GM13977 (cell line): ENCODE data around the gene C9orf78.

Experiments
- DNase-seq: peaks from one replicate; pipeline ENCODE4 v3.0.0; 2012; ENCODE audit warnings: low spot score
- in situ Hi-C: fragments of 300-500 bp; cut with MboI; formaldehyde crosslinking; loops from one replicate; pipeline ENCODE4 v1.12.0; 2022; ENCODE audit warnings: low sequenced_read_pairs, low pct_unique_long_range_greater_than_20kb, mixed read lengths, inconsistent platforms; ENCODE audit not compliant: unreplicated experiment
- TF ChIP-seq, protein P1 (sequence below): IDR thresholded peaks from 2 replicates; pipeline ENCODE4 v1.5.1; 2012; ENCODE audit warnings: mild to moderate bottlenecking, control low read depth; ENCODE audit not compliant: insufficient read depth; ENCODE audit errors: extremely low read depth, missing control alignments

C9orf78 gene

DNA sequence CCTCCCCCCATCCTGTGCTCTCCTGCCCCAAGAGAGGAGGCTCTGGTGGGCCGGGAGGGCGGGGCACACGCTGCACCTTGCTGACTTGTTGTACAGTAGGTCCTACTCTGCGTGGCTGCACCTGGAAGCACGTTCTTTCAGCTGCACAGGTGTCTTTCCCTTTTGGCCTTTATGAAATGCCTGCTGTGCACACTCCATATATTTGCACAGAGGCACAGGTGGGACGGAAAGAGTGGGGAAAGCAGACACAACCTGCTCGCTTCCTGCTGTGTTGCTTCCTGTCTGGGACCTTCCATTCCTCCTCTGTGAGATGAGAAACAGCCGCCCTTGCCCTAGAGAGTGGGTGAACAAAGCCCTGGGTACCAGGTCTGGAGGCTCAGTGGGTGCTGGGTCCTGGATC, 5.0 kb upstream of the C9orf78 start:
- in situ Hi-C loops, result no loop called here
- no peak for DNase-seq
- TF ChIP-seq, protein P1, sequence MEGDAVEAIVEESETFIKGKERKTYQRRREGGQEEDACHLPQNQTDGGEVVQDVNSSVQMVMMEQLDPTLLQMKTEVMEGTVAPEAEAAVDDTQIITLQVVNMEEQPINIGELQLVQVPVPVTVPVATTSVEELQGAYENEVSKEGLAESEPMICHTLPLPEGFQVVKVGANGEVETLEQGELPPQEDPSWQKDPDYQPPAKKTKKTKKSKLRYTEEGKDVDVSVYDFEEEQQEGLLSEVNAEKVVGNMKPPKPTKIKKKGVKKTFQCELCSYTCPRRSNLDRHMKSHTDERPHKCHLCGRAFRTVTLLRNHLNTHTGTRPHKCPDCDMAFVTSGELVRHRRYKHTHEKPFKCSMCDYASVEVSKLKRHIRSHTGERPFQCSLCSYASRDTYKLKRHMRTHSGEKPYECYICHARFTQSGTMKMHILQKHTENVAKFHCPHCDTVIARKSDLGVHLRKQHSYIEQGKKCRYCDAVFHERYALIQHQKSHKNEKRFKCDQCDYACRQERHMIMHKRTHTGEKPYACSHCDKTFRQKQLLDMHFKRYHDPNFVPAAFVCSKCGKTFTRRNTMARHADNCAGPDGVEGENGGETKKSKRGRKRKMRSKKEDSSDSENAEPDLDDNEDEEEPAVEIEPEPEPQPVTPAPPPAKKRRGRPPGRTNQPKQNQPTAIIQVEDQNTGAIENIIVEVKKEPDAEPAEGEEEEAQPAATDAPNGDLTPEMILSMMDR, result no peak

DNA sequence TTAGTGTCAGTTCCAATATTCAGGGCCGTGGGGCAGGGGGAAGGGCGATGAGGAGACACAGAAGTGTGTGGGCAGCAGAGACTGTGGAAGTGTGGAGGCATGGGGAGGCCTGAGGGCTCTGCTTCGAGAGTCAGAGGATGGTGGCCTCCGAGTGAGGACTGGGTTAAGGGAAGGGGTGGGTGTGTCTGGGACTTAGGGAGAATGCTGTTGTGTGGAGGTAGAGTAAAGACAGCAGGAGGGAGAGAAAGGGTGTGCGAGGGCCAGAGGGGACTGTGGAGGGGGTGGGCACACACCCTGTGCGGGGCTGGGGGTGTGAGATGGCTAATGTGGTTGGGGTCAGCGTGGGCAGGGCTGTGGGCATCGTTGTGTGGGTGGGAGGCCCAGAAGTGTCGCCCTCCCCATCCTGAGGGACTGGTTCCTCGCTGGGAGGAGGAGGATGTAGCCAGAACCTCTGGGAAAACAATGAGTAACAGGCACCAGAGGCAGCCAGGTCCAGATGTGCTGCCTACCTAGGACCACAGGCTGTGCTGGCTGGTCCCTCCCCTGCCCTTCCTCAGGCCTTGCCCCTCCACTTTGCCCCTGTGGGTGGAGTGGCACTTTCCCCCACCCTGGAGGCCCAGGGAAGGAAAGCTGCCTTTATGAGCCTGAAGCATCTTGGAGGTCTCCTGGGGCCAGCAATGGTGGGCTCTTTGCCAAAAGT, 4.4 kb upstream of the C9orf78 start:
- TF ChIP-seq, protein P1, result no peak
- no peak for DNase-seq
- in situ Hi-C loops, result no loop called here

DNA sequence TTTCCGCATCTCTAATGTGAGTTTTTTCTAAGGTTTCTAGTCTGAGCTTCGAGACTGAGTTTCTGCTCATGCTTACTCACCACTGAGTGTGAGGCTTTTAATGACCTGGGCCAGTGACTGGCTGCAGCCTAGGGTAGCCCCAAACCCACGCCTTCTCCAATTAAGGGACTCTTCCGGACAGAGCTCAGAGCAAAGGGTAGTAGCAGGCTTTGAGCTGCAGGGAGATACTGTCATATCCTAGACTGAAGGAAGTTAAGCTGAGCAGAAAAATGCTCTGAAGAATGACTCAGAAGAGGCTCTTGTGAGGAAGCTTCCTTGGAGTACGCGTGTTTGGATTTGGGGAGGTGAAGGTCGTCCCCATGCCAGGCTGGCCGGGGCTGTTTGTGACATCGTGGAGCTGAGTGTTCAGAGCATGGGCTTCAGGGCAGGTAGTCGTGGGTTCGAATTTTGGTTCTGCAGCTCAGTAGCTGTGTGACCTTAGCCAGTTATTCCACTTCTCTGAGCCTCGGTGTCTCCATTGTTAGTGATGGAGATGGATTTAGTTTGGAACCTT, 3.7 kb upstream of the C9orf78 start:
- in situ Hi-C loops, result no loop called here
- no peak for DNase-seq
- TF ChIP-seq, protein P1, result no peak

DNA sequence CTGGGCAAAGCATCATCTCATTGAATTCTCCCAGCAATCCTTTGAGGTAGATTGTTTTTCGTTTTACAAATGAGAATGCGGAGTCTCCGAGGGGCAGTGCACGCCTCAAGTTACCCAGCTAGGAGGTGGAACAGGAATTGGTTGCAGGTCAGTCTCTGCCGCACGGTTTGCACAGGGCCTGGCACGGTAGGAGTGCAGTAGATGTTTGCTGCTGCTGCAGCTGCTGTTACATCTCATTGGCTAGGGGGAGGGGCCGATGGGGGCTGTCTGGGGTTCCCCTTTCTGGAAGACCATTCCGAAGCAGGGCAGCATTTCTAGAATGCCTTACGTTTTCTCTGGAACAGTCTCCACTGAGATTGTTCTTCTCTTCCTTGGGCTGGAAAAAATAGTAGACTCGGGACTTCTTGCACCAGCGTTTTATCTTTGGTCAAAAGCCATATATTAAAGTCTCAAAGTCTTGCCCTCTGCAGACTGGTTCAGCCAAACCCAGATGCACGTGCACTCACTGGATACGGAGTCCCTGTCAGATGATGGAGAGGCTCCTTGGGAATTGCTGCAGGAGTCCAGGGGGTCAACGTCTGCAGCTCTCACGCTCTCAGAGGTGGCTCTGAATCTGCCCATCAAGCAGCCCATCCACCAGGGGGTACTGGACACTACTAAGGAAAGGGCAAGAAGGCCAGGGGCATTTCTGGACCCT, 1.4 kb upstream of the C9orf78 start:
- TF ChIP-seq, protein P1, result no peak
- peak; percentile 49 for DNase-seq
- in situ Hi-C loops, result no loop called here

DNA sequence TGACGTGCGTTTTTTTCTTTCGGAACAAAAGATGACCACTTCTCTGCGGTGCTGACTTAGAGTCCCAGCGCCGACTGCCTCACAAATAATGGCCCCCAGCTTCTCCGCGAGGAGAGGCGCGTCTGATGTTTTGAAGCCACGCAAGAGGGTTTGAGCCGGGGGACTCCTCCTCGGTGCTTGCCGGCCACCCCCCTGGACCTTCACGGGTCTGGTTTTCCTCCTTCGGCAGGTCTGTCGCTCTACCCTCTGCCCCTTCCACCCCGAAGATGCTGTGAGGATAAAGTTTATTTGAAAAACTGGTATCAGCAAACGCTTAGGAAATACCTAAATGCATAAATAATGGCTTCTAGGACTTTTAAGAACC, 767 bp upstream of the C9orf78 start:
- in situ Hi-C loops, result no loop called here
- TF ChIP-seq, protein P1, result no peak

DNA sequence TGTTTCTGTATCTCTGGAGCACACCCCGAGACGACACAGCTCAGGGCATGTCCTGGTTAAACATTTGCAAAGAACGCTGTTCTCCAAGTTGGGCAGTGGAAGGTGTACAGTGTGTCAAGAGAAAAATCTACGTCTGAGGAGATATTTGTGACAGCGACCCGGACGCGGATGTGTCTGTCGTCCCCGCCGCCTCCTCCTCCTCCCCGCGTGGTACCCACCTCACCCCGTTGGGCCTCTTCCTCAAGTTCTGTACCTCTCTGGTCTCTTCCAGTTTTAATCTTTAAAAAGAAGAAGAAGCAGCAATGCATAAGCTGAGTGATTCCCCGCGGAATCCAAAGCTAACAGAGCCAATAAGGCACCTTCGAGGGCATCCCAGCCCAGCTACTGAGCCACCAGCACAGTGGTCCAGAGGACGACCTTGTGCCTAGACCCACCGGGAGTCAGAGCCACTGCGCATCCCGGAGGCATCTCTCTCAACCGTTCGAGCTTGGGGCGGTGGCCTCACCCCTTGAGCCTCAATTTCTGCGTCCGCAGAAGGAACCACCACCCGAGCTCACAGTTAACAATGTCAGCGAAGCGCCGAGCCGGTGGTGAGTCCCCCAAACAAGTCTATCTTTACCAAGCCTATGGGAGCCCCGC, 467 bp downstream of the C9orf78 start:
- in situ Hi-C loops, result no loop called here
- no peak for DNase-seq
- TF ChIP-seq, protein P1, result no peak

More for the DNA sequence above, 767 bp upstream of the C9orf78 start:
- DNase-seq, result no peak
